GM13976 (cell line): ENCODE results near the gene IL10.

Experiments
- DNase-seq: peaks from one replicate; pipeline ENCODE4 v3.0.0; 2012; ENCODE audit warnings: low spot score
- in situ Hi-C: fragments of 300-500 bp; cut with MboI; formaldehyde crosslinking; loops from one replicate; pipeline ENCODE4 v1.12.0; 2022; ENCODE audit warnings: low sequenced_read_pairs, mixed read lengths, inconsistent platforms; ENCODE audit not compliant: unreplicated experiment
- TF ChIP-seq, protein P1 (sequence below): IDR thresholded peaks from 2 replicates; pipeline ENCODE4 v1.5.1; 2012; ENCODE audit warnings: borderline replicate concordance, mild to moderate bottlenecking; ENCODE audit not compliant: insufficient read depth; ENCODE audit errors: extremely low read depth, missing control alignments, control extremely low read depth

The IL10 gene

DNA sequence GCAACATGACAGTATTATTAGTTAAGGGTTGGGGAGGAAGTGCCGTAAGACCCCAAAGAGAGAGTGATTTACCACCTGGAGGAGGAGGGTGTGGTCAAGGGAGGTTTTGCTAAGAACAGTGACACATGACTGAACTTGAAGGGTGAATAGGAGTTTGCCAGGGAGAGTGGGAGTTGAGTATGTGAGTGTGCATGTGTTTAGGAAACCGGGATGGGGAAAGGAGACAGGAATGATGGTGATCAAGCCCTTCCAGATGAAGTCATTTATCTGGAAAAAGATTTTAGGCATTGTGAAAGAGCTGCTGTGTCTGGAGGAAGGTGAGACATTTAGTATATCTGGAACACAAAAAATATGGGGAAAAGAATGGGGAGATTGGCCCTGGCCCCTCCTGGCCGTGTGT lies 28.1 kb upstream of the IL10 start:
- TF ChIP-seq, protein P1, sequence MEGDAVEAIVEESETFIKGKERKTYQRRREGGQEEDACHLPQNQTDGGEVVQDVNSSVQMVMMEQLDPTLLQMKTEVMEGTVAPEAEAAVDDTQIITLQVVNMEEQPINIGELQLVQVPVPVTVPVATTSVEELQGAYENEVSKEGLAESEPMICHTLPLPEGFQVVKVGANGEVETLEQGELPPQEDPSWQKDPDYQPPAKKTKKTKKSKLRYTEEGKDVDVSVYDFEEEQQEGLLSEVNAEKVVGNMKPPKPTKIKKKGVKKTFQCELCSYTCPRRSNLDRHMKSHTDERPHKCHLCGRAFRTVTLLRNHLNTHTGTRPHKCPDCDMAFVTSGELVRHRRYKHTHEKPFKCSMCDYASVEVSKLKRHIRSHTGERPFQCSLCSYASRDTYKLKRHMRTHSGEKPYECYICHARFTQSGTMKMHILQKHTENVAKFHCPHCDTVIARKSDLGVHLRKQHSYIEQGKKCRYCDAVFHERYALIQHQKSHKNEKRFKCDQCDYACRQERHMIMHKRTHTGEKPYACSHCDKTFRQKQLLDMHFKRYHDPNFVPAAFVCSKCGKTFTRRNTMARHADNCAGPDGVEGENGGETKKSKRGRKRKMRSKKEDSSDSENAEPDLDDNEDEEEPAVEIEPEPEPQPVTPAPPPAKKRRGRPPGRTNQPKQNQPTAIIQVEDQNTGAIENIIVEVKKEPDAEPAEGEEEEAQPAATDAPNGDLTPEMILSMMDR: no peak
- in situ Hi-C loops: no loop called here
- no peak for DNase-seq

DNA sequence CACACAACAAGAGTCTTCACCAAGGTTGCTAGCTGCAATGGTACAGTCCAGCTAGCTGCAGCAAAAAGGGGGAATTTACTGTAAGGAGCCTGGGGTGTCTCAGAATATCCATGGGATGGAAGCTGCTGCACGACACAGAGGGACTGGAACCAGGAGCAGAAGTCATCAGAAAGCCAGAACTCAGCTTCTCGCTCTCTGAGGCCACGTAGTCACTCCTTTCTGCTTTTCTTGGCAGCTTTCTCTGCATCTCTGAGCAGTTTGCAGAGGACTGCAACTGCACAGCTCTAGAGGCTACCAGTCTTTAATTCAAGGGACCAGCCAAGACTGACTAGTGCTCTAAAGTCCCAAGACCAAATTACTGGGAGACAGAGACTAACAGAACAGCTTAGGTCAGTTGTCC lies 27.0 kb upstream of the IL10 start:
- in situ Hi-C loops: no loop called here
- DNase-seq: no peak
- TF ChIP-seq, protein P1: no peak

DNA sequence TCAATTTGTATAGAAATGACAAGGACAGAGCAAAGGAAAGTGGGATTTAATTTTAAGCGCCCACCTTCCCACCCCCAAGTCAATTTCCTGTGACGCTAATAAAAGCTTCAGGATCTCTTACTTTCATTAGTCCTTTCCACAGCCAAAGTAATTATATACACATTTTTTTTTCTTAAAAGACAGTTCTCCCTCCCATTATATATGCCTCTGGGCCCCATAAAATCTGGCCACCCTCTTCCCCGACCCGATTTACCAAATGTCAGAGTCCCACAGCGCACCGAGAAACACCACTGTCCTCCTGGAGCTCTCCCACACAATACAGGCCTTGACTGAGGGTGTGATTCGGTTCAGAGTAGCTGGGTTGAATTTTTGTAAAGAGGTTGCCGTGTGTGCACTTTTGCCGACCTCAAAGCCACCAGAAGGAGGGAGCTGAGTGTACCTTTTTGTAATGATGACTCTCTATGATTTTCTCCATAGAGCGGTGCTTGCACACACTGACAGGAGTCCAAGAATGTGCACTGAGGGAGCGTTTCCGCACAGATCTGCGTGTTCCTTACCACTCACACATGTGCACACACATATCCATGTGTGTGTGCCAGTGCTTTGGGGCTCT lies 26.2 kb upstream of the IL10 start:
- in situ Hi-C loops: no loop called here
- DNase-seq: no peak
- TF ChIP-seq, protein P1: no peak

DNA sequence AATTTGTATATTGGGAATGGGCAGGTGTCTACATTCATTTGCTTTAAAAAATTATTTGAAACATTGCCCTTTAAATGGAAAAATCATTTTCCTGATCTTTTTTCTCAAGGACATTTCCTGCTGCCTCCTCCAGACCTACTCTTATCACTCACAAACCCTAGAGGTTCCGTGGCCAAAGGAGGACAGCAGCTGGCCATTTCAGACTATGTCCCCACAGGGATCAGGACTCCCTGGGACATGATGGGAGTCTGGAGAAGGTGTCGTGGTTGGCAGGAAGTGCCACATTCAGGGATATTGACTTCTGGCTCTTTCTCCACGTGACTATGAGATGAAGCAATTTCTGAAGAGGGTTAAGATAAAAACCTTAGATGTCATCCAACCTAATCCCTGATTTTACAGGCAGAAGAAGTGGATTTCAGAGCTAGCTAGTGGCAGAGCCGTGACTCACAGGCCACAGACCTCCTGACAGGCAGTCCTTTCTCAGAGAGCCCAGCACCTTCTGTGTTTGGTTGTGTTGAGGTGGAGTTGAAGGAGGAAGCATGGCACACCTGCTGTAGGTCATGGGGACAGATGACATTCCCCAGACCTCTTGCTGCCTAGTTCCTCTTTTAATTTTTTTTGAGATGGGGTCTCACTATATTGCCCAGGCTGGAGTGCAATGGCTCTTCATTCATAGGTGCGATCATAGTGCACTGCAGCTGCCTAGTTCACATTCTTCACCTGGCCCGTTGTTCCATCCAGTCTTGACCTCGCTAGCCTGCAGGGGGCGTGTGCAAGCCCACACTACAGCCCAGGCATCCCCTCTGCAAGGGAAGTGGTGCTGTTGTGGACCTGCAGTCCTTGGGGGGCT lies 25.5 kb upstream of the IL10 start:
- in situ Hi-C loops: no loop called here
- TF ChIP-seq, protein P1: peak; percentile 63
- DNase-seq: no peak

DNA sequence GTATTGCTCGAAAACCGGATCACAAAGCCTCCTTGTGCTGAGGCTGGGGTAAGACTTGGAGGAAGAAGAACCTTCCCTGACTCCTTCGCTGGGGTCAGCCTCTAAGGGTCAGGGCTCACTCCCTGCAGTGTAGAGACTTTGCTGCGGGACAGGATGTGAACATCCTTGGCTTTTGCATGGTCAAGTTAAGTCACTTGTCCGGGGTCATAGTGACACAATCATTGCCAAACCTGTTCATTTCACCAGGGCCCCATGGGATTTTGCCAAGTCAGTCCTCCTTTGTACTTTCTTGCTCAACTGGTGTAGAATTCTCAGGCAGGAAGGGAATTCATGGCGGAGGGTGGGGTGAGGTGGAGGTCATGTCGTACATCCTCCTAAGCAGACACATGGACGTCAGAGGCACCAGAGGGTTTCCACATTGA lies 24.7 kb upstream of the IL10 start:
- DNase-seq: no peak
- in situ Hi-C loops: no loop called here
- TF ChIP-seq, protein P1: no peak

DNA sequence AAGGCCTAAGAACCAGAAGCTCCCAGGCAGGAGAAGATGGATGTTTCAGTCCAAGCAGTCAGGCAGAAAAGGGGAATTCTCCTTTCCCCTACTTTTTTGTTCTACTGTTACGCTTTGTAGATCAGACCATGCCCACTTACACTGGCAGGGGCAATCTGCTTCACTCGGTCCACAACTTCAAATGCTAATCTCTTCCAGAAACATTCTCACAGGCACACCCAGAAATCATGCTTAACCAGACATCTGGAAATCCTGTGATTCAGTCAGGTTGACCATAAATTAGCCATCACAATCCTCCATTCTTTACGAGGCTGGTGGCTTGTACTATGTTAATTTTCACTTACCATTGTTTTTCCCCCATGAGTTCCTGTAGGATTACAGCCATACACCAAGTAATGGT lies 23.8 kb upstream of the IL10 start:
- TF ChIP-seq, protein P1: no peak
- DNase-seq: no peak
- in situ Hi-C loops: no loop called here
